K562 (cell line): ENCODE results near the gene LEPROT. TPM values are rescaled to one million over a fixed set of nuclear protein-coding genes. Genes with fewer than 3 reads are reported as not detected.
A peak's percentile ranks its signal among the peaks of the same experiment; 100 is the strongest.

ENCODE experiments used
- BMI1 ChIP-seq: fragments of 150-350 bp; IDR thresholded peaks from 2 replicates; pipeline ENCODE4 v1.6.1; 2014; ENCODE audit warnings: low read length
- CREB5 ChIP-seq: fragments of 250-450 bp; sonication (Bioruptor Pico); IDR thresholded peaks from 2 replicates; pipeline ENCODE4 v1.5.0; 2020; ENCODE audit warnings: mild to moderate bottlenecking
- E4F1 ChIP-seq: fragments of 250-450 bp; sonication (Bioruptor Pico); IDR thresholded peaks from 2 replicates; pipeline ENCODE4 v1.5.0; 2021; ENCODE audit warnings: mild to moderate bottlenecking, borderline replicate concordance
- HDGF ChIP-seq: fragments of 450-650 bp; IDR thresholded peaks from 2 replicates; pipeline ENCODE4 v1.6.1; 2016
- POLR2H ChIP-seq: IDR thresholded peaks from 2 replicates; pipeline ENCODE4 v1.6.1; 2016; ENCODE audit warnings: missing genetic modification characterization, low read depth, mild to moderate bottlenecking, control low read depth, missing compliant biosample characterization, moderate library complexity
- TAF9B ChIP-seq: fragments of 450-650 bp; IDR thresholded peaks from 2 replicates; pipeline ENCODE4 v1.6.1; 2018; ENCODE audit warnings: mild to moderate bottlenecking; ENCODE audit not compliant: partially characterized antibody
- TBP ChIP-seq: optimal IDR thresholded peaks from 2 replicates; pipeline ENCODE3; 2011; ENCODE audit warnings: low read depth, low read length, improper control_type of control experiment
- ZBTB33 ChIP-seq: sonication (generic); formaldehyde crosslinking; IDR thresholded peaks from 2 replicates; pipeline ENCODE4 v1.8.1; 2023; ENCODE audit warnings: mild to moderate bottlenecking, missing genetic modification reagents
- ZNF407 ChIP-seq: fragments of 450-650 bp; IDR thresholded peaks from 2 replicates; pipeline ENCODE4 v1.6.1; 2016; ENCODE audit warnings: low read depth
- ZNF655 ChIP-seq: fragments of 250-450 bp; sonication (Bioruptor Pico); IDR thresholded peaks from 2 replicates; pipeline ENCODE4 v1.5.0; 2021
- polyA plus RNA-seq, 8 experiments: library from polyadenylated mRNA; depleted of rRNA in 4 of 8; stranded (reverse) in 5 of 8; unstranded in 3 of 8; fragments of >200 nt; fragmentation: Nextera tagmentation in 2 of 8; fragmentation: Illumina TruSeq in 1 of 8; extraction: Ambion mirVana in 2 of 8; extraction: Trizol in 1 of 8; gene quantifications; 2 replicates each; pipeline versions ENCODE4 v1.2.1 to v1.2.3, GENCODE V29; 2011 to 2014; ENCODE audit warnings: inconsistent platforms in 1 of 8, missing spikeins in 1 of 8
- total RNA-seq, 7 experiments: library from RNA; depleted of rRNA in 6 of 7; stranded (reverse); fragments of >200 nt in 6 of 7; fragmentation: Illumina TruSeq in 2 of 7; extraction: Trizol in 2 of 7; gene quantifications; 2 replicates each; pipeline versions ENCODE4 v1.2.1 to v1.2.3, GENCODE V29; 2011 to 2021; ENCODE audit warnings: low replicate concordance in 1 of 7

Gene LEPROT
- total and polyA plus RNA-seq, 9 of the 15 experiments (the other 6 are each of a cell fraction or from before 2014, with no cell fraction given), result 28.1 to 97.5 (median 45.8) TPM

GRCh38 chr1:65480684-65481405, 60.4 kb downstream of the LEPROT start (continued):
- TF ChIP-seq E4F1 (CRISPR knock-in tag) (no peak), TBP (peak; percentile 87), ZNF655 (CRISPR knock-in tag) (no peak), HDGF (no peak), POLR2H (tag) (0 out of 2 replicates have a peak, but pooled peaks have one; percentile 20), ZBTB33 (CRISPR knock-in tag) (peak; percentile 31; the same call in 1 of the 2 replicates), CREB5 (CRISPR knock-in tag) (no peak), BMI1 (no peak), ZNF407 (no peak), TAF9B (peak; percentile 86)
